ENCODE results near the gene MRPS25. TPM values are rescaled to one million over a fixed set of nuclear protein-coding genes. Genes with fewer than 3 reads are reported as not detected.

The MRPS25 gene
- total RNA-seq, 1 donor from 2014 or later, result 50.0 TPM

DNA sequence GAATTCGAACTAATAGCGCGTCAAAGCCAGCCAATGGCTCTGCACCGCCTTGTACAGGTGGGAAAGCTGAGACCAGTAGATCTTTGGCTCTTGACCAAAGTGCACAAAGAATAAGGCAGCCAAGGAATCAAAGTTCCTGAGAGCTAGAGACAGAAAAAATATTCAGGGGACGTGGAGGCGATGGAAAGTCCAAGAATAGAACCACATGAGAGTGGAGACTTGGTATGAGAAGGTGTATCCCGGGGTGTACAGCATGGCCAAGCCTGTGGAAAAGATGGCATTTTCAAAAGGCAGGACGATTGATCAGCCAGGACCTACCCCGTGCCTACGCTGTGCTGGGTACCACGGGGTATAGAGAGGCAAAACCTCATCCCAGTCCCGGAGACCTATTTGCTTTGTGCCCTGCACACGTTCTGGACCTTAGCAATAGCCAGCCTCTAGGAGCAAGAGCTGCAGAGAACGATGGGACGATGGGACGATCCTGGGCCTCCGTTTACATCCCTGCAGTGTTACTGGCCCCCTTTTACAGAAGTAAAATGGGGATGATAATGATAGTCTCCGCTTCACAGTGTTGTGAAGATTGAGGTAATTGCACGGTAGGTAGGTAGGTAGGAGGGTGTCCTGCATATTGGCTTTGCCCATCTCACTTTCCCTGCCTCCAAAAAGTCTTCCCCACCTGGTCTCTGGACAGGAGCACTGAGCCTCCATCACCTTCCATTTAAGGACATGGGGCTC, 34.4 kb upstream of the MRPS25 start:
- TF ChIP-seq, protein P1, sequence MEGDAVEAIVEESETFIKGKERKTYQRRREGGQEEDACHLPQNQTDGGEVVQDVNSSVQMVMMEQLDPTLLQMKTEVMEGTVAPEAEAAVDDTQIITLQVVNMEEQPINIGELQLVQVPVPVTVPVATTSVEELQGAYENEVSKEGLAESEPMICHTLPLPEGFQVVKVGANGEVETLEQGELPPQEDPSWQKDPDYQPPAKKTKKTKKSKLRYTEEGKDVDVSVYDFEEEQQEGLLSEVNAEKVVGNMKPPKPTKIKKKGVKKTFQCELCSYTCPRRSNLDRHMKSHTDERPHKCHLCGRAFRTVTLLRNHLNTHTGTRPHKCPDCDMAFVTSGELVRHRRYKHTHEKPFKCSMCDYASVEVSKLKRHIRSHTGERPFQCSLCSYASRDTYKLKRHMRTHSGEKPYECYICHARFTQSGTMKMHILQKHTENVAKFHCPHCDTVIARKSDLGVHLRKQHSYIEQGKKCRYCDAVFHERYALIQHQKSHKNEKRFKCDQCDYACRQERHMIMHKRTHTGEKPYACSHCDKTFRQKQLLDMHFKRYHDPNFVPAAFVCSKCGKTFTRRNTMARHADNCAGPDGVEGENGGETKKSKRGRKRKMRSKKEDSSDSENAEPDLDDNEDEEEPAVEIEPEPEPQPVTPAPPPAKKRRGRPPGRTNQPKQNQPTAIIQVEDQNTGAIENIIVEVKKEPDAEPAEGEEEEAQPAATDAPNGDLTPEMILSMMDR (IDR thresholded peaks at IDR 0.05), result no peak
- peak overlapping the region; percentile 99 for H3K4me3 Mint-ChIP-seq (ENCODE audit: unreplicated experiment)

DNA sequence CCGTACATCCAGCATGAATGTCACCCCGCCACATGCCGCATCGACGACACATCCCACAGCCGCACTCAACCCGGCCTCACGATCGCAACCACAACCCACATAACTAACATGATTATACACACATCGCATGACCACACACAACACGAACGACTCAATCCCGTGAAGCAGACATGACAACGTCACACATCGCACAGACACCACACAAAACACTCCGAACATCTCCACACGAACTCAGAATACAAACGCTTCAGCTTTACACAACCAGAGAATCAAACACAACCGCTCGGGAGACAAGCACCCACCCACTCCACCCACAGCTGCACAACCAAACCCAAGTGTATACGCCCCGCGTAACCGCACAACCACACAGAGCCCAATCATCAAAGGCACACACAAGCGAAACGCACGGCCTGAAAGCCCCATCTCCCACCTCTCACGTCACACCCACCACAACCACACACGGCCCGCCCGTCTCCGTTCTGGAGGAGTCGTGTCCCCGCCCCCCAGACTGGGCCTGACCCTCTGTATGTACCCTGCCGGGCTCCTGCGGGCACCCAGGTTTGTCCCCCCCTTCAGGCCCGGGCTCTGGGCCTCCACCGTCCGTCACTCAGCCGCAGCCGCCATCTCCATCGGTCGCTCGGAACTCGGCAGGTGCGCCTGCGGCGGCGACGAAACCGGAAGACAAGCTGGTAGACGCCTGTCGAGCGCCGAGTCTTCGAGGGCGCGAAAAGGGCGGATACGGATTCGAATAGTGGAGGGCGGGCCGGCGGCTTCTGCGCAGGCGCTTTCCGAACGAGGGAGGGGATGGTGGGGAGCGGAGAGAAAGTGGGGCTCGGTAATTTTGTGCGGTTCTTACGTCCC, 33.6 kb upstream of the MRPS25 start, which contains the start of gene RBSN:
Gene RBSN, minus strand, starts transcription at position 646 of the 861 bp plus-strand sequence. CDS start 3,028 bp downstream, outside the sequence.
- DNase-seq (ENCODE audit: extremely low spot score, unreplicated experiment), result peak; percentile 97
- peaks cover 15% of the 10 kb centered on the region for H3K36me3 Mint-ChIP-seq (ENCODE audit: unreplicated experiment)
- peak within 1 kb of the TSS; percentile 95 for H3K27ac Mint-ChIP-seq (ENCODE audit: unreplicated experiment)
- peaks cover 24% of the 10 kb centered on the region for H3K4me1 Mint-ChIP-seq (ENCODE audit: unreplicated experiment)
- H3K27me3 Mint-ChIP-seq (ENCODE audit: unreplicated experiment), result no peaks in the 10 kb centered on the region
- TF ChIP-seq, protein P1 (IDR thresholded peaks at IDR 0.05), result no peak
- H3K9me3 Mint-ChIP-seq (ENCODE audit: unreplicated experiment), result no peaks in the 10 kb centered on the region
- peak within 1 kb of the TSS; percentile 99 for H3K4me3 Mint-ChIP-seq (ENCODE audit: unreplicated experiment)

More for the DNA sequence above, 34.4 kb upstream of the MRPS25 start:
- no peaks in the 10 kb centered on the region for H3K9me3 Mint-ChIP-seq (ENCODE audit: unreplicated experiment)
- peaks cover 24% of the 10 kb centered on the region for H3K4me1 Mint-ChIP-seq (ENCODE audit: unreplicated experiment)
- H3K27me3 Mint-ChIP-seq (ENCODE audit: unreplicated experiment), result no peaks in the 10 kb centered on the region
- DNase-seq (ENCODE audit: extremely low spot score, unreplicated experiment), result no peak
- H3K27ac Mint-ChIP-seq (ENCODE audit: unreplicated experiment), result peak overlapping the region; percentile 95
- peaks cover 13% of the 10 kb centered on the region for H3K36me3 Mint-ChIP-seq (ENCODE audit: unreplicated experiment)

DNA sequence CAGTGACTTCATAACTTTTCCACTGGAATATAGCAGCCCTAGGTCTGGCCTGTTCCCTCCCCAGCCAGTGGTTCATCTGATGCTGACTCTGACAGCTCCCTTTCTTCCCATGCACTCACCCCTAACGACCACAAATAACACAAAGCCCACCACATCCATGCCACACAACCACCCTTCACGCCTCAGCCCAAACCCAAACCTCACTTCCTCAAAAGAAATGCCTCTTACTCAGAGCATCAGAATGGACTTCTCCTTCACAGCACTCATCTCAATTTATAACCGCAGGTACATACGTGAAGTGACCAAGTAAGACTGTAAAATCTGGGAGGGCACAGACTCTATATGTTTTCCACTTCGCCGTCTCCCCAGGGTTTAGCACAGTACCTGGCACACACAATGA, 32.8 kb upstream of the MRPS25 start:
- Mint-ChIP-seq H3K4me3 (ENCODE audit: unreplicated experiment) (peak overlapping the region; percentile 99), H3K9me3 (ENCODE audit: unreplicated experiment) (no peaks in the 10 kb centered on the region), H3K27me3 (ENCODE audit: unreplicated experiment) (no peaks in the 10 kb centered on the region), H3K4me1 (ENCODE audit: unreplicated experiment) (peaks cover 24% of the 10 kb centered on the region), H3K36me3 (ENCODE audit: unreplicated experiment) (peaks cover 15% of the 10 kb centered on the region), H3K27ac (ENCODE audit: unreplicated experiment) (peak overlapping the region; percentile 95)
- DNase-seq (ENCODE audit: extremely low spot score, unreplicated experiment), result no peak
- TF ChIP-seq, protein P1 (IDR thresholded peaks at IDR 0.05), result no peak

DNA sequence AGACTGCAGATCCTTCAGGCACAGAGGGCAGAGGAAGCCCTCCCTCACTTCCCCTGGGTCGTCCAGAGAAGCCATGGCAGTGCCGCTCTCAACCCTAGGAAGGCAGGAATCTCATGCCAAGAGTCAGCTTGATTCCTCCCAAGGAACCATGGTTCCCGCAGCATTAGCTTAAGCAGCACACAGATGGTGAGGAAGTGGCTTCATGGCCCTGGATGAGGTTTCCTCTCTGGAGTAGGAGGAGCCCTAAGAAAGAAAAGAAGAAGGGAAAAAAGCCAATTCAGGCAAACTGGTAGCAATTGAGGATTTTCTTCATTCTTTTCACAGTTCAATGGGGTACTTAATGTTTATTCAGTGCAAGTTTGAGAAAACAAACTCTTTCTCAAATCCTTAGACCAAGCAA, 30.9 kb upstream of the MRPS25 start:
- no peaks in the 10 kb centered on the region for H3K9me3 Mint-ChIP-seq (ENCODE audit: unreplicated experiment)
- H3K36me3 Mint-ChIP-seq (ENCODE audit: unreplicated experiment), result peaks cover 15% of the 10 kb centered on the region
- no peak overlapping the region for H3K27ac Mint-ChIP-seq (ENCODE audit: unreplicated experiment)

More for the DNA sequence above, 30.9 kb upstream of the MRPS25 start:
- no peak for DNase-seq (ENCODE audit: extremely low spot score, unreplicated experiment)
- no peaks in the 10 kb centered on the region for H3K27me3 Mint-ChIP-seq (ENCODE audit: unreplicated experiment)
- H3K4me3 Mint-ChIP-seq (ENCODE audit: unreplicated experiment), result no peak overlapping the region
- TF ChIP-seq, protein P1 (IDR thresholded peaks at IDR 0.05), result no peak
- H3K4me1 Mint-ChIP-seq (ENCODE audit: unreplicated experiment), result peaks cover 20% of the 10 kb centered on the region
